K562 (cell line): ENCODE data around the gene RTL10. TPM values are rescaled to one million over a fixed set of nuclear protein-coding genes. Genes with fewer than 3 reads are reported as not detected.

Source experiments
- CEBPB ChIP-seq: fragments of 450-650 bp; IDR thresholded peaks from 2 replicates; pipeline ENCODE4 v1.6.1; 2016; ENCODE audit warnings: missing genetic modification characterization, missing compliant biosample characterization
- CEBPG ChIP-seq, 3 experiments: fragments of 200-800 bp in 1 of 3; sonication (Bioruptor generic) in 1 of 3; sonication (generic) in 1 of 3; formaldehyde crosslinking in 1 of 3; IDR thresholded peaks in 2 of 3; conservative IDR thresholded peaks in 1 of 3; 2 replicates each; pipeline versions ENCODE4 v1.6.1 to v1.8.0; 2016 to 2022; ENCODE audit warnings: missing compliant biosample characterization in 2 of 3, missing genetic modification characterization in 2 of 3, mild to moderate bottlenecking in 1 of 3, missing genetic modification reagents in 1 of 3
- CREM ChIP-seq: IDR thresholded peaks from 2 replicates; pipeline ENCODE4 v1.6.1; 2014; ENCODE audit warnings: antibody characterized with exemption, low read depth
- ELF4 ChIP-seq: fragments of 450-650 bp; formaldehyde crosslinking; IDR thresholded peaks from 2 replicates; pipeline ENCODE4 v1.4.0; 2022; ENCODE audit warnings: missing genetic modification characterization
- GTF2B ChIP-seq: IDR thresholded peaks from 2 replicates; pipeline ENCODE4 v1.6.1; 2011; ENCODE audit not compliant: insufficient read length; ENCODE audit errors: extremely low read depth
- HMG20A ChIP-seq: fragments of 450-650 bp; formaldehyde crosslinking; conservative IDR thresholded peaks from 2 replicates; pipeline ENCODE4 v1.4.0; 2020; ENCODE audit warnings: mild to moderate bottlenecking, mixed read lengths
- LEF1 ChIP-seq: fragments of 450-650 bp; IDR thresholded peaks from 2 replicates; pipeline ENCODE4 v1.6.1; 2016; ENCODE audit warnings: mild to moderate bottlenecking
- MEF2D ChIP-seq: conservative IDR thresholded peaks from 2 replicates; pipeline ENCODE4 v1.6.1; 2016; ENCODE audit warnings: low read depth, missing genetic modification characterization, missing compliant biosample characterization
- NUFIP1 ChIP-seq: fragments of 450-650 bp; IDR thresholded peaks from 2 replicates; pipeline ENCODE4 v1.6.1; 2018; ENCODE audit not compliant: partially characterized antibody
- PKNOX1 ChIP-seq: fragments of 450-650 bp; IDR thresholded peaks from 2 replicates; pipeline ENCODE4 v1.6.1; 2016
- RBM14 ChIP-seq: fragments of 200-400 bp; formaldehyde crosslinking; IDR thresholded peaks from 2 replicates; pipeline ENCODE4 v1.6.1; 2018; ENCODE audit warnings: low read depth, mild to moderate bottlenecking, low read length, moderate library complexity, borderline replicate concordance; ENCODE audit not compliant: insufficient read depth
- RBM25 ChIP-seq: fragments of 200-400 bp; formaldehyde crosslinking; IDR thresholded peaks from 2 replicates; pipeline ENCODE4 v1.6.1; 2018; ENCODE audit warnings: low read length, low read depth, moderate library complexity; ENCODE audit not compliant: severe bottlenecking
- USF2 ChIP-seq: sonication (generic); formaldehyde crosslinking; IDR thresholded peaks from 2 replicates; pipeline ENCODE4 v1.5.0; 2020; ENCODE audit warnings: missing genetic modification reagents
- XRCC5 ChIP-seq: fragments of 200-400 bp; formaldehyde crosslinking; IDR thresholded peaks from 2 replicates; pipeline ENCODE4 v1.6.1; 2017; ENCODE audit warnings: low read depth, mild to moderate bottlenecking, low read length
- ZNF184 ChIP-seq: sonication (generic); formaldehyde crosslinking; IDR thresholded peaks from 2 replicates; pipeline ENCODE4 v1.5.0; 2020; ENCODE audit warnings: missing genetic modification reagents
- ZNF41 ChIP-seq: fragments of 250-450 bp; sonication (Bioruptor Pico); conservative IDR thresholded peaks from 2 replicates; pipeline ENCODE4 v1.4.0; 2020; ENCODE audit warnings: mild to moderate bottlenecking
- ZNF764 ChIP-seq: fragments of 250-450 bp; sonication (Bioruptor Pico); IDR thresholded peaks from 2 replicates; pipeline ENCODE4 v1.4.0; 2020; ENCODE audit warnings: low read depth, mild to moderate bottlenecking, moderate library complexity
- polyA plus RNA-seq, 8 experiments: library from polyadenylated mRNA; depleted of rRNA in 4 of 8; stranded (reverse) in 5 of 8; unstranded in 3 of 8; fragments of >200 nt; fragmentation: Nextera tagmentation in 2 of 8; fragmentation: Illumina TruSeq in 1 of 8; extraction: Ambion mirVana in 2 of 8; extraction: Trizol in 1 of 8; gene quantifications; 2 replicates each; pipeline versions ENCODE4 v1.2.1 to v1.2.3, GENCODE V29; 2011 to 2014; ENCODE audit warnings: inconsistent platforms in 1 of 8, missing spikeins in 1 of 8
- total RNA-seq, 7 experiments: library from RNA; depleted of rRNA in 6 of 7; stranded (reverse); fragments of >200 nt in 6 of 7; fragmentation: Illumina TruSeq in 2 of 7; extraction: Trizol in 2 of 7; gene quantifications; 2 replicates each; pipeline versions ENCODE4 v1.2.1 to v1.2.3, GENCODE V29; 2011 to 2021; ENCODE audit warnings: low replicate concordance in 1 of 7
- TF ChIP-seq, protein P1 (sequence below), 2 experiments: IDR thresholded peaks in 1 of 2; conservative IDR thresholded peaks in 1 of 2; 2 replicates each; pipeline ENCODE4 v1.6.1; 2016; ENCODE audit warnings: low read depth in 2 of 2, mild to moderate bottlenecking in 1 of 2, missing compliant biosample characterization in 1 of 2, missing genetic modification characterization in 1 of 2, moderate library complexity in 1 of 2
- TF ChIP-seq, protein P2 (sequence below): fragments of 450-650 bp; formaldehyde crosslinking; conservative IDR thresholded peaks from 2 replicates; pipeline ENCODE4 v1.4.0; 2022; ENCODE audit warnings: mild to moderate bottlenecking, missing genetic modification characterization

The RTL10 gene
- total and polyA plus RNA-seq, 9 of the 15 experiments (the other 6 are each of a cell fraction or from before 2014, with no cell fraction given): 19.8 to 75.5 (median 32.5) TPM

DNA sequence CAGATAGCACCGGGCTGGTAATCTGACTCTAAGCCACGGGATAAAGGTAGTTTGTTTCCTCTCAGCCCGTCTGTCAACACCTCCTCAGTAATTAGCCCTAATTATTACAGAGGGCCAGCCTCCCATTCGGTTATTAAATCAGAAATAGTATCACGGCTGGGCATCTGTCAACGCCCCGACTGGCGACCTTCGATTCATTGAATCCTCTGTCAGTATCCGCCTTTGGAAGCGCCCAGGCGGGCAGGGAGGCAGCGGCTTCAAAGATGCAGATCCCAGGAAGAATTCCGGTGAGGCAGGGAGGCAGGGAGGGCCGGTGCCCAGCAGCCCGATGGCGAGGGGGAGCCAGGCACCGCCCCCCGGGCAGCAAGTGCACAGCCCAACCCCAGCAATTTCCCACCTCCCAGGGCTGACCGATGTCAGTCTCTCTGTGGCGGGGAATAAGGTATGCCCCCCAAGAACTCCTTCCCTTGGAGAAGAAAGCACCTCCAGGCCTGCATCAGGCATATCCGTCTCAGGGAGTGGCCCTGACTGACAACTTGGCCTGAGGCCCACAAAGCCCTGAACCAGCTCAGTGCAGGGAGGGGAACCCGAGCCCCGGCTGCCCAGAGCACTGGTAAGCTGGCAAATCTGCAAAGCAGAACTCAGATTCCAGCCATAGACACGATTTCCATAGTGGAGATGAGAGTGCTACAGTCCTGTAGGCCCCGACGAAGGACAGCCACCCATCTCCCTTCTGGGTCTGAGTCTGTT lies 11.4 kb downstream of the RTL10 start (continued):
- TF ChIP-seq, protein P1, sequence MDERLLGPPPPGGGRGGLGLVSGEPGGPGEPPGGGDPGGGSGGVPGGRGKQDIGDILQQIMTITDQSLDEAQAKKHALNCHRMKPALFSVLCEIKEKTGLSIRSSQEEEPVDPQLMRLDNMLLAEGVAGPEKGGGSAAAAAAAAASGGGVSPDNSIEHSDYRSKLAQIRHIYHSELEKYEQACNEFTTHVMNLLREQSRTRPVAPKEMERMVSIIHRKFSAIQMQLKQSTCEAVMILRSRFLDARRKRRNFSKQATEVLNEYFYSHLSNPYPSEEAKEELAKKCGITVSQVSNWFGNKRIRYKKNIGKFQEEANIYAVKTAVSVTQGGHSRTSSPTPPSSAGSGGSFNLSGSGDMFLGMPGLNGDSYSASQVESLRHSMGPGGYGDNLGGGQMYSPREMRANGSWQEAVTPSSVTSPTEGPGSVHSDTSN (CRISPR knock-in tag; IDR thresholded peaks at IDR 0.05; ENCODE audit: low read depth): no peak
- TF ChIP-seq, protein P1 (tag; conservative IDR thresholded peaks at IDR 0.05; ENCODE audit: low read depth): peak; percentile 66
- TF ChIP-seq CEBPG (CRISPR knock-in tag; IDR thresholded peaks at IDR 0.05) (no peak), CEBPG (tag; conservative IDR thresholded peaks at IDR 0.05 in 1 of 2, IDR thresholded peaks at IDR 0.05 in 1 of 2) (no peak), PKNOX1 (0 out of 2 replicates have a peak, but pooled peaks have one; percentile 6), ELF4 (CRISPR knock-in tag) (no peak), ZNF764 (CRISPR knock-in tag) (peak; percentile 1; the same call in 1 of the 2 replicates), RBM14 (0 out of 2 replicates have a peak, but pooled peaks have one; percentile 20), XRCC5 (no peak), ZNF41 (CRISPR knock-in tag) (no peak), CEBPB (no peak), NUFIP1 (no peak), USF2 (CRISPR knock-in tag) (peak; percentile 37), ZNF184 (peak; percentile 21; the same call in 1 of the 2 replicates), CREM (no peak), GTF2B (no peak), MEF2D (tag) (no peak), LEF1 (no peak), RBM25 (no peak), HMG20A (CRISPR knock-in tag) (no peak)
- TF ChIP-seq, protein P2, sequence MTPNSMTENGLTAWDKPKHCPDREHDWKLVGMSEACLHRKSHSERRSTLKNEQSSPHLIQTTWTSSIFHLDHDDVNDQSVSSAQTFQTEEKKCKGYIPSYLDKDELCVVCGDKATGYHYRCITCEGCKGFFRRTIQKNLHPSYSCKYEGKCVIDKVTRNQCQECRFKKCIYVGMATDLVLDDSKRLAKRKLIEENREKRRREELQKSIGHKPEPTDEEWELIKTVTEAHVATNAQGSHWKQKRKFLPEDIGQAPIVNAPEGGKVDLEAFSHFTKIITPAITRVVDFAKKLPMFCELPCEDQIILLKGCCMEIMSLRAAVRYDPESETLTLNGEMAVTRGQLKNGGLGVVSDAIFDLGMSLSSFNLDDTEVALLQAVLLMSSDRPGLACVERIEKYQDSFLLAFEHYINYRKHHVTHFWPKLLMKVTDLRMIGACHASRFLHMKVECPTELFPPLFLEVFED (CRISPR knock-in tag): no peak
